ENCODE data around the gene SLC26A4. TPM values are rescaled to one million over a fixed set of nuclear protein-coding genes. Genes with fewer than 3 reads are reported as not detected.

The SLC26A4 gene
- total RNA-seq, 1 experiment from 2014 or later, result 0.33 TPM

- Histone ChIP-seq H2BK12ac (ENCODE audit: insufficient read length, low read depth, low read length) (no peak overlapping the region), H3K14ac (ENCODE audit: insufficient read depth, low read length) (no peak overlapping the region), H4K91ac (ENCODE audit: insufficient read length, low read depth, low read length) (no peak overlapping the region), H2BK15ac (ENCODE audit: low read depth, low read length) (no peak overlapping the region), H3K9ac (ENCODE audit: extremely low read depth, insufficient read length, low read length) (no peak overlapping the region), H3K79me1 (ENCODE audit: insufficient read depth, low read depth, low read length, poor library complexity, severe bottlenecking) (no peaks in the 10 kb centered on the region), H3K27ac (ENCODE audit: insufficient read length, low read depth, low read length) (no peak overlapping the region), H3K79me2 (ENCODE audit: insufficient read depth, low read length) (no peaks in the 10 kb centered on the region), H3K9me3 (ENCODE audit: control insufficient read depth, low read depth, low read length) (no peaks in the 10 kb centered on the region), H3K4me1 (ENCODE audit: insufficient read depth, low read length) (no peaks in the 10 kb centered on the region), H3K27me3 (ENCODE audit: insufficient read depth, low read length) (peaks cover 2% of the 10 kb centered on the region; the same call in 1 of the 2 replicates), H2AFZ (ENCODE audit: low read length) (no peak overlapping the region), H3T11ph (ENCODE audit: low read length) (no peak overlapping the region), H3K56ac (ENCODE audit: insufficient read length, low read depth, low read length) (no peak overlapping the region), H4K5ac (ENCODE audit: insufficient read length, low read depth, low read length) (no peak overlapping the region), H3K4me2 (ENCODE audit: insufficient read depth, insufficient read length, low read length) (no peak overlapping the region), H3K18ac (ENCODE audit: insufficient read length, low read depth, low read length) (no peak overlapping the region), H2AK5ac (ENCODE audit: insufficient read length, low read length) (no peak overlapping the region), H3K23ac (ENCODE audit: insufficient read length, low read depth, low read length) (no peak overlapping the region), H4K20me1 (ENCODE audit: control insufficient read depth, insufficient read depth, insufficient read length) (no peaks in the 10 kb centered on the region), H2BK20ac (ENCODE audit: low read depth, low read length, poor library complexity, severe bottlenecking) (no peak overlapping the region), H2BK120ac (ENCODE audit: low read depth, low read length, poor library complexity, severe bottlenecking) (no peak overlapping the region), H3K23me2 (ENCODE audit: insufficient read length, low read depth, low read length, poor library complexity, severe bottlenecking) (no peaks in the 10 kb centered on the region), H2BK5ac (ENCODE audit: insufficient read length, low read length) (no peak overlapping the region), H3K4ac (ENCODE audit: low read depth, low read length) (no peak overlapping the region), H4K8ac (replicated peaks; ENCODE audit: insufficient read length, low read depth, low read length) (no peak overlapping the region)
- no peaks in the 10 kb centered on the region for H3K36me3 Mint-ChIP-seq (ENCODE audit: insufficient read depth in 1 of 3, low read depth in 3 of 3)
- H3K9me3 Mint-ChIP-seq, result no peaks in the 10 kb centered on the region
- DNase-seq, result no peak
- H3K27ac Mint-ChIP-seq, result no peak overlapping the region
- H3K4me3 Mint-ChIP-seq, result no peak overlapping the region
- WGBS (ENCODE audit: extremely low coverage, insufficient read length, low lambda C conversion rate), result 100% methylated on average over 1 of the region's 4 CpGs
- no peak for TF ChIP-seq CTCF (conservative IDR thresholded peaks at IDR 0.05)
- no peaks in the 10 kb centered on the region for H3K4me1 Mint-ChIP-seq
- peaks cover 27% of the 10 kb centered on the region for H3K27me3 Mint-ChIP-seq (ENCODE audit: low read depth)
These were observed 7.7 kb downstream of the SLC26A4 start for GRCh38 chr7:107668296-107668695.

Measured in H9 (cell line).